ENCODE results near the gene PAM.

GRCh38 chr5:102794047-102794446 lies 38.9 kb downstream of the PAM start:
- TF ChIP-seq JUN (CRISPR knock-in tag; IDR thresholded peaks at IDR 0.05): no peak
- no peak for TF ChIP-seq SNAPC4 (CRISPR knock-in tag; IDR thresholded peaks at IDR 0.05)
- TF ChIP-seq PHF5A (CRISPR knock-in tag; IDR thresholded peaks at IDR 0.05; ENCODE audit: low read depth, unreplicated experiment): no peak
- no peak for TF ChIP-seq ZNF274 (CRISPR knock-in tag; IDR thresholded peaks at IDR 0.05)
- TF ChIP-seq TARDBP (CRISPR knock-in tag; IDR thresholded peaks at IDR 0.05): no peak
- no peak for TF ChIP-seq RBM39 (IDR thresholded peaks at IDR 0.05; ENCODE audit: low read depth, low read length, poor library complexity, severe bottlenecking)
- TF ChIP-seq RAD21 (CRISPR knock-in tag; IDR thresholded peaks at IDR 0.05): no peak
